Suprapubic skin (tissue), 4 donors: ENCODE data around the gene ZBTB14. TPM values are rescaled to one million over a fixed set of nuclear protein-coding genes. Genes with fewer than 3 reads are reported as not detected.

Source experiments
- DNase-seq, 2 donors: peaks; one replicate each; pipeline ENCODE4 v3.0.0-alpha.2; 2019; ENCODE audit warnings: low spot score in 2 of 2
- H3K27ac ChIP-seq: fragments of 200-600 bp; sonication (generic); one replicate; pipeline ENCODE4 v1.5.1; 2019
- H3K27me3 ChIP-seq: fragments of 200-600 bp; sonication (generic); one replicate; pipeline ENCODE4 v1.5.1; 2019
- H3K36me3 ChIP-seq: fragments of 200-600 bp; sonication (generic); one replicate; pipeline ENCODE4 v1.5.1; 2019
- H3K4me1 ChIP-seq: fragments of 200-600 bp; sonication (generic); one replicate; pipeline ENCODE4 v1.5.1; 2019
- H3K4me3 ChIP-seq: fragments of 200-600 bp; sonication (generic); one replicate; pipeline ENCODE4 v1.5.1; 2019; ENCODE audit warnings: mild to moderate bottlenecking
- H3K9me3 ChIP-seq: fragments of 200-600 bp; sonication (generic); one replicate; pipeline ENCODE4 v1.5.1; 2019
- EP300 ChIP-seq: sonication (generic); formaldehyde crosslinking; IDR thresholded peaks from one replicate; pipeline ENCODE4 v1.6.1; 2017; ENCODE audit warnings: antibody characterized with exemption
- POLR2A ChIP-seq, 2 donors: fragments of 450-650 bp; IDR thresholded peaks; one replicate each; pipeline ENCODE4 v1.6.1; 2017; ENCODE audit warnings: antibody characterized with exemption in 2 of 2, mild to moderate bottlenecking in 2 of 2, moderate library complexity in 2 of 2
- POLR2AphosphoS5 ChIP-seq, 3 donors: sonication (generic); formaldehyde crosslinking; IDR thresholded peaks; one replicate each; pipeline ENCODE4 v1.6.1; 2017; ENCODE audit warnings: antibody characterized with exemption in 3 of 3
- WGBS: methylation state at CpG from one replicate; pipeline ENCODE4 v1.1.5; 2018; 5-methylcytosine and 5-hydroxymethylcytosine counted together
- total RNA-seq, 4 donors: library from RNA; depleted of rRNA; stranded (reverse); fragments of >200 nt; gene quantifications; one replicate each; pipeline ENCODE4 v1.1.0, GENCODE V29; 2016
- TF ChIP-seq, protein P1 (sequence below), 2 donors: fragments of 200-600 bp in 1 of 2; fragments of 450-650 bp in 1 of 2; sonication (generic) in 1 of 2; IDR thresholded peaks; one replicate each; pipeline ENCODE4 v1.5.1; 2016 to 2019; ENCODE audit warnings: antibody characterized with exemption in 2 of 2, mild to moderate bottlenecking in 1 of 2, moderate library complexity in 1 of 2

Gene ZBTB14
- total RNA-seq, 4 donors from 2014 or later, result 11.0 to 19.8 (median 16.4) TPM

DNA sequence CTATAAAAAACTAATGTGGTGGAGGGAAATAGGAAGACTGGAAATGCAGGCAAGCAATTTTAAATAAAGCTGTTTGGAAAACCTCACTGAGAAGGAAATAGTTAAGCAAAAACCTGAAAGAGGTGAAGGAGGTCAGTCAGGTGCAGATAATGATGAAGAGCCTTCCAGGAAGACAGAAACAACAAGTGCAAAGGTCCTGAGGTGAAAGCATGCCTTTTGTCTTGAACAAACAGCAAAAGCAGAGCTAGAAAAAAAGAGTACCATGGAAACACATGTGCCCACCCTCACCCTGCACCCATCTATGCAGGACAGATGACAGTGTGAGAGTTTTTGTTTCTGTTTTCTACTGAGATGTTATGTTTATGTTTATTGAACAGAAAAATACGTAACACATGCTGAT, 8.1 kb upstream of the ZBTB14 start:
- H3K27me3 ChIP-seq, result peaks cover 10% of the 10 kb centered on the region
- no peaks in the 10 kb centered on the region for H3K4me1 ChIP-seq
- no peaks in the 10 kb centered on the region for H3K36me3 ChIP-seq
- H3K4me3 ChIP-seq, result no peak overlapping the region
- H3K27ac ChIP-seq, result no peak overlapping the region
- H3K9me3 ChIP-seq, result no peaks in the 10 kb centered on the region
- 72% methylated on average over 1 of the region's 1 CpG for WGBS
- no peak for TF ChIP-seq POLR2AphosphoS5 (IDR thresholded peaks at IDR 0.05)
- TF ChIP-seq POLR2A (IDR thresholded peaks at IDR 0.05), result no peak
- TF ChIP-seq EP300, result no peak
- TF ChIP-seq, protein P1, sequence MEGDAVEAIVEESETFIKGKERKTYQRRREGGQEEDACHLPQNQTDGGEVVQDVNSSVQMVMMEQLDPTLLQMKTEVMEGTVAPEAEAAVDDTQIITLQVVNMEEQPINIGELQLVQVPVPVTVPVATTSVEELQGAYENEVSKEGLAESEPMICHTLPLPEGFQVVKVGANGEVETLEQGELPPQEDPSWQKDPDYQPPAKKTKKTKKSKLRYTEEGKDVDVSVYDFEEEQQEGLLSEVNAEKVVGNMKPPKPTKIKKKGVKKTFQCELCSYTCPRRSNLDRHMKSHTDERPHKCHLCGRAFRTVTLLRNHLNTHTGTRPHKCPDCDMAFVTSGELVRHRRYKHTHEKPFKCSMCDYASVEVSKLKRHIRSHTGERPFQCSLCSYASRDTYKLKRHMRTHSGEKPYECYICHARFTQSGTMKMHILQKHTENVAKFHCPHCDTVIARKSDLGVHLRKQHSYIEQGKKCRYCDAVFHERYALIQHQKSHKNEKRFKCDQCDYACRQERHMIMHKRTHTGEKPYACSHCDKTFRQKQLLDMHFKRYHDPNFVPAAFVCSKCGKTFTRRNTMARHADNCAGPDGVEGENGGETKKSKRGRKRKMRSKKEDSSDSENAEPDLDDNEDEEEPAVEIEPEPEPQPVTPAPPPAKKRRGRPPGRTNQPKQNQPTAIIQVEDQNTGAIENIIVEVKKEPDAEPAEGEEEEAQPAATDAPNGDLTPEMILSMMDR (IDR thresholded peaks at IDR 0.05), result no peak
- no peak for DNase-seq

DNA sequence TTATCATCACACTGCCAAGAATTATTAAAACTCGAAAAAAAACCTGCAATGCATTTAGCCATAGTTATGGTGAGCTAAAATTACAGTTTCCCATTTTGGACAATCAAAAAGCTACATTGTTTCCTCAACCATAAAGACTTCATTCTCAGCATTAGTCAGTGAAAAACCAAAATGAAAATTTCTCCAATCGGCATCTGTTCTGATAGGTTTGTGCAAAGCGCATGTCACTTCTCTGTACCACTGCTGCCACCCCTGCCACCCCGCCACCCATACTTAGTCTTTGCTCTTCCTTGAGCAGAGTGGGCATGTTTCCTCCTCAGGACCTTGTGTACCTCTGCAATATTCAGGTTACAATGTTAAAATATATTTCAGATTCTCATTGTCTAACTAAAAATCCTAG, 7.1 kb upstream of the ZBTB14 start:
- H3K4me1 ChIP-seq, result no peaks in the 10 kb centered on the region
- H3K27ac ChIP-seq, result no peak overlapping the region
- TF ChIP-seq POLR2A (IDR thresholded peaks at IDR 0.05) (no peak), POLR2AphosphoS5 (IDR thresholded peaks at IDR 0.05) (no peak), EP300 (no peak)
- TF ChIP-seq, protein P1 (IDR thresholded peaks at IDR 0.05), result no peak
- no peaks in the 10 kb centered on the region for H3K9me3 ChIP-seq
- H3K4me3 ChIP-seq, result no peak overlapping the region
- H3K36me3 ChIP-seq, result no peaks in the 10 kb centered on the region
- DNase-seq, result no peak
- 89% methylated on average over 4 of the region's 4 CpGs for WGBS
- H3K27me3 ChIP-seq, result peaks cover 10% of the 10 kb centered on the region

DNA sequence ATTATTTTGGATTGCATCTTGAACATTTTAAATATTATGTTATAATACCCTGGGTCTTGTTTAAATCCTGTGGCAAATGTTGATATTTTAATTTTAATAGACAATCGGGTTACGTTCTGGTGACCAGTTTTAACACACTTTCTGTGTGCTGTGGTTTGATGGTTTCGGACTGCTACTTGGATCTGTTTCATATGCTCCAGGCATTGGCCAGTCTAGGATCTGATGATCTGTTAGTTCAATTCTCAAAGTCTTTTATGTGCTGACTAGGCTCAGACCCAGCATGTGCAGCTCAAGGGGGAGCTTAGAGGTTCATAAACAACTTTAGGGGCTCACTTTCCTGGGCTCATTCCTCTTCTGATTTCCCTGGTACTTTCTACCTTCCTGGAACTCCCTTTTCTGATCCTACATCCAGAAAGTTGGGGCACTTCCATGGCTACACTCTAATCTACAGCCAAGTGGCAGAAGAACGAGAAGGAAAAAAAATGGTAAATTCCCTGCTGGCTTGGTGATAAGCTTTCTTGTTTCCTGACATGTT, 5.0 kb upstream of the ZBTB14 start:
- H3K36me3 ChIP-seq, result no peaks in the 10 kb centered on the region
- no peak for DNase-seq
- H3K4me3 ChIP-seq, result no peak overlapping the region
- H3K27me3 ChIP-seq, result peaks cover 10% of the 10 kb centered on the region
- H3K9me3 ChIP-seq, result no peaks in the 10 kb centered on the region
- H3K27ac ChIP-seq, result no peak overlapping the region
- WGBS, result 72% methylated on average over 4 of the region's 4 CpGs
- TF ChIP-seq POLR2AphosphoS5 (IDR thresholded peaks at IDR 0.05) (no peak), POLR2A (IDR thresholded peaks at IDR 0.05) (no peak), EP300 (no peak)
- TF ChIP-seq, protein P1 (IDR thresholded peaks at IDR 0.05), result no peak
- no peaks in the 10 kb centered on the region for H3K4me1 ChIP-seq

DNA sequence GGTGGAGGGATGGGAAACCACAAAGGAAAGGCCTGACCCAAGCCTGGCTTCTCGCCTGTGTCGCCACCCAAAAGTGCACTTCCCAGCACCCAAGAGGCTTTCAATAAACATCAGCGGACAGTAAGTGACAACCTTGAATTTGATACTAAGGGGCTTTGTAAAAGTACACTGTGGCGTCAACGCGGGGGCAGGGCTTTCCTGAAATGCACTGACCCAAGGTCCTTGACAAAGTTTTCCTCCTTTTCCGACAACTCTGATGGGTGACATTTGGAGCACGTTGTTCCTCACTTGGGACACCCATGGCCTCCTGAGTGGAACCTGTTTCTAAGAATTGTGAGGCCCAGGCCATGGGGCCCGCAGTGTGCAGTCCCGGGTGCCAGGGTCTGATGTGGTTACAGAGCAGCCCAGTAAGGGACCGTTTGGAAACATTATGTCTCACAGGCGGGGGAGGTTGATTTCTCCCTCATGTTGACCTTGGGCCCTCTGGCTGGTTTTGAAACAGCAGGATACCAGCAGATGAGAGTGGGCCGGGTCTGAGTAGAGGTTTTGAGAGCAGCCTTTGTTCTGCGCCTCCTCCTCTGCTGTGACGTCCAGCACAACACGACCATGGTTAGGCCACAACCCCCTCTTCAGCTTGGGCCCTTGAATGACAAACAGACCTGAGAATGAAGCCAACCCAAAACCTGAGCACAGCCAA, 2.8 kb upstream of the ZBTB14 start:
- no peak for DNase-seq
- WGBS, result 85% methylated on average over 15 of the region's 16 CpGs
- TF ChIP-seq, protein P1 (IDR thresholded peaks at IDR 0.05), result no peak
- TF ChIP-seq POLR2AphosphoS5 (IDR thresholded peaks at IDR 0.05) (no peak), EP300 (no peak), POLR2A (IDR thresholded peaks at IDR 0.05) (no peak)
- Histone ChIP-seq H3K4me1 (peaks cover 8% of the 10 kb centered on the region), H3K27me3 (peaks cover 10% of the 10 kb centered on the region), H3K36me3 (no peaks in the 10 kb centered on the region), H3K4me3 (no peak overlapping the region), H3K9me3 (no peaks in the 10 kb centered on the region), H3K27ac (no peak overlapping the region)

DNA sequence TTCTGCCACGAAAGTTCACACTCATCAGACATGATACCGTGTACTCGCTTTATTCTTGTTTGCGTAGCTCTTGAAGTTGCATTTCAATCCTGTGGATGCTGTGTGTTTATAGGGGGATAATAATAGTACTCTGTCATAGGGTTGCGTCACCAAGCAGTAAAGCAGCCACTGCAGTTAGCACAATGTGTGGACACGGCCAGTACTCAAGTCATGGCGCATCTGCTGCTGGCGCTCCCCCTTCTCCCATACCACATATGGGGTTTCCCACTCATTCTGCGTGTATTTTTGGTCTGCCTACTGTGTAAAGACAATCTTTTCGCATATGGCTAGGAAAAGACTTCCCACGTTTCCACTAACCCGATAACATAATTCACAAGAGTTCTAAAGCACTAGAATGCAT, 2.1 kb upstream of the ZBTB14 start:
- peaks cover 6% of the 10 kb centered on the region for H3K27me3 ChIP-seq
- H3K9me3 ChIP-seq, result no peaks in the 10 kb centered on the region
- no peak overlapping the region for H3K4me3 ChIP-seq
- 96% methylated on average over 12 of the region's 12 CpGs for WGBS
- no peak overlapping the region for H3K27ac ChIP-seq
- TF ChIP-seq, protein P1 (IDR thresholded peaks at IDR 0.05), result no peak
- TF ChIP-seq POLR2AphosphoS5 (IDR thresholded peaks at IDR 0.05) (no peak), EP300 (no peak), POLR2A (IDR thresholded peaks at IDR 0.05) (no peak)
- H3K4me1 ChIP-seq, result peaks cover 8% of the 10 kb centered on the region
- DNase-seq, result no peak
- H3K36me3 ChIP-seq, result no peaks in the 10 kb centered on the region
